Jurkat, Clone E6-1 (cell line): ENCODE results near the gene MCRS1.
A peak's percentile ranks its signal among the peaks of the same experiment; 100 is the strongest.
"Not testable (repeated sequence)": the region's sequence is repeated elsewhere in the genome, so short reads cannot be mapped to it uniquely, and the experiment has no call there.

ENCODE experiments used
- DNase-seq: peaks from one replicate; pipeline ENCODE4 v3.0.0-alpha.2; 2011; ENCODE audit warnings: low read depth, low spot score
- H3K4me3 ChIP-seq: 2 replicates; pipeline ENCODE4 v1.5.1; 2011; ENCODE audit warnings: mild to moderate bottlenecking, low read length, control low read depth, moderate library complexity

Gene MCRS1

GRCh38 chr12:49543914-49544815, 23.8 kb downstream of the MCRS1 start:
- no peak overlapping the region for H3K4me3 ChIP-seq
- no peak for DNase-seq

DNA sequence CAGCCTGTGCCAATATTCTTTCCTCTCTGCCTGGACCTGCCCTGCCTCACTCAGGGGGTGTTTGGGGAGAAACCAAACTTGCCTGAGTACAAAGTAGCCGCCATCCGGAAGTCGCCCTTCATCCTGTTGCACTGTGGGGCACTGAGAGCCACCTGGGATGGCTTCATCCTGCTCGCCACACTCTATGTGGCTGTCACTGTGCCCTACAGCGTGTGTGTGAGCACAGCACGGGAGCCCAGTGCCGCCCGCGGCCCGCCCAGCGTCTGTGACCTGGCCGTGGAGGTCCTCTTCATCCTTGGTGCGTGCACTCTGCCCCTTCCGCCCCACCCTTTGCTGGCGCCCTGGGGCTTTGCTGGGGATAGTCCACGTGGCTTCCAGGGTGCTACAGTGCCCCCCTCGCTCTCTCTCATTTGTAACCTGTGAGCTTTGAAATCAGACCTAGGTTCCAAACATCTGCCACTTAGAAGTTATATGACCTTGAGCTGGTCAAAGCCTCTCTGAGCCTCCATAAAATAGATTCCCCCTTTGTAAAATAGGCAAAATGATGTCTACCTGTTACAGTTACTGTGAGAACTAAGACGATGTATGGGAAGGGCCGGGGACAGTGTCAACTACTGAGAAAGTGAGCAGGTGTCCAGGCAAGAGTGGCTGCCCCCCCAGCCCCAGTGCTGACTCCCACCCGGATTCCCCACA, 24.6 kb downstream of the MCRS1 start:
- H3K4me3 ChIP-seq = no peak overlapping the region
- DNase-seq = no peak

DNA sequence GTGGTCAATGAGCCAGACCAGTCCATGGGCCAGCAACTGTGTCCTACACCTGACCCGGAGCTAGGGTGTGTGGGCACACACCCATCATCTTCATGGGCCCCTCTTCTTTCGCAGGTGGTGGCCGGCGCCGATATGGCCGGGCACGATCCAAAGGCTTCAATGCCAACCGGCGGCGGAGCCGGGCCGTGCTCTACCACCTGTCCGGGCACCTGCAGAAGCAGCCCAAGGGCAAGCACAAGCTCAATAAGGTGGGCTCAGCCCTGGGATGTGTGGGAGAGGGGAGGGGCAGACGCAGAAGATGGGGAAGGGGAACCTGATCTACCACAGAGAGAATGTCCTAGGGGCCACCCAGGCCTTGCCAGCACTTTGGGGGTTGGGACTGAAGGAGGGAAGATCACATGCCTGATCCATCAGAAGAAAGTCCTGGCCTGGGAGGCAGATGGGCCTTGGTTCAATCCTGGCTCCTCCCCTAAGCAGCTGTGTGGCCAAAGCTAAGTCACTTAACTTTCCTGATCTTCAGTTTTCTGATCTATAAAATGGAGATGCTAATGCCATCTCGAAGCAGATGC, 25.3 kb downstream of the MCRS1 start:
- H3K4me3 ChIP-seq = no peak overlapping the region
- DNase-seq = no peak

- no peak overlapping the region for H3K4me3 ChIP-seq
- DNase-seq = no peak
Observed at GRCh38 chr12:49541911-49542505, 25.9 kb downstream of the MCRS1 start.

DNA sequence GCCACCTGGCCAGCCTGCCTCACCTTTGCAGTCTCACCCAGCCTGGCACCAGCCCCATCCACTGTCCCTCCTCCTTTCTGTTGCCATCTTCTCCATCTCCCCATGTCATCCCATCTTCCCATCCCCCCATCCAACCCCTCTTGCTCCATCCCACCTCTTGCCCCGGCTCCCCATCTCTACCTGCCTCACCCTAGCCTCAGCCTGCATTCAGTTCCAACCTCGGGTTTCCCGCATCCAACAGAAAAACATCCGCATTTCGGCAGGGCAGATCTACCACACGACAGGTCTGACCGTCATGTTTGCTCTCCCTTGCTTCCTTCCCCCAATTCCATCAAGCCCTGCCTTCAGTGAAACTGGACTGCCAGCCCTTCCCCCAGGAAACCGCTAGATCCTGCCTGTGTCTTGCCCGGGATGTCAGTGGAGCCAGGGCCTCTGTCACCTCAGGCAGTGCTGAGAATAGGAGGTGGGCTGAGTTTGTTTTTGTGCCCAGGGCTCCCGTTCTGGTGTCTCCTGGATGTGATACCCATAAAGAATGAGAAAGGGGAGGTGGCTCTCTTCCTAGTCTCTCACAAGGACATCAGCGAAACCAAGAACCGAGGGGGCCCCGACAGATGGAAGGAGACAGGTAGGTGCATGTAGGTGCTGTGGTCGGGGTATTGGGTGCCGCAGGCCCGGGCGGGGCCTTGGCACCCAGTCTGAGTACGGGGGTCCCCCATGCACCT, 26.6 kb downstream of the MCRS1 start:
- H3K4me3 ChIP-seq = no peak overlapping the region
- no peak for DNase-seq

DNA sequence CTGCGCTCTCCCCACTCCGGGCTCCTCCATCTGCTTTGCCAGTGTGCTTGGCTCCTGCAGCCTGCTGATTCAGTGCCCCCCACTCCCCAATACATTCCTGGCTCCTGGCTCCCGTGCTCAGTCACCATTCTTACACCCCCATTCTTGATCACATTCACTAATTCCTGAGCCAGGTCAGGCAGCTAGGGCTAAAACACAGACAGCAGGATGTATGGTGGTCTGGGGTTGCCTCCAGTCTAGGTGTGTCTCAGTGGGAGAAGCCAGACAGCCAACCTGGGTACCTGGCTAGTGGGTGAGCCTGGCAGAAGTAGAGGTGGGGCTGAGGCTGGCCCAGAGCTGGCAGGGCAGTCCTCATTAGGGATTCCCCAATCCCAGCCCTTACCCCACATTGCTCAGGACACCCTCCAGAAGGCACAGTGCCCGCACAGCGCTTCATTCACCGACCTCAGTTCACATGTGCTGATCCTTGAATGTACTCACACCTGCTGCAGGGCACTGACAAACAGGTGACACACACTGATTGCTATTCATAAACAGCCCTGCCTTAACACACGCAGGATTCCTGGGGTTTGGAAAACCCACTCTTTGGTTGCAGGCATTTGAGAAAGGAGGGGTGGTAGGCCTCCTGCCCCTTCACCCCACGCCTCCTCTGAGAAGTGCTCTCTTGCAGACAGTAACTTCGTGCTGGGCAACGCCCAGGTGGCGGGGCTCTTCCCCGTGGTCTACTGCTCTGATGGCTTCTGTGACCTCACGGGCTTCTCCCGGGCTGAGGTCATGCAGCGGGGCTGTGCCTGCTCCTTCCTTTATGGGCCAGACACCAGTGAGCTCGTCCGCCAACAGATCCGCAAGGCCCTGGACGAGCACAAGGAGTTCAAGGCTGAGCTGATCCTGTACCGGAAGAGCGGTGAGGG, 27.5 kb downstream of the MCRS1 start:
- no peak for DNase-seq
- no peak overlapping the region for H3K4me3 ChIP-seq

- H3K4me3 ChIP-seq = no peak overlapping the region
- no peak for DNase-seq
Observed at GRCh38 chr12:49539406-49540228, 28.3 kb downstream of the MCRS1 start.

DNA sequence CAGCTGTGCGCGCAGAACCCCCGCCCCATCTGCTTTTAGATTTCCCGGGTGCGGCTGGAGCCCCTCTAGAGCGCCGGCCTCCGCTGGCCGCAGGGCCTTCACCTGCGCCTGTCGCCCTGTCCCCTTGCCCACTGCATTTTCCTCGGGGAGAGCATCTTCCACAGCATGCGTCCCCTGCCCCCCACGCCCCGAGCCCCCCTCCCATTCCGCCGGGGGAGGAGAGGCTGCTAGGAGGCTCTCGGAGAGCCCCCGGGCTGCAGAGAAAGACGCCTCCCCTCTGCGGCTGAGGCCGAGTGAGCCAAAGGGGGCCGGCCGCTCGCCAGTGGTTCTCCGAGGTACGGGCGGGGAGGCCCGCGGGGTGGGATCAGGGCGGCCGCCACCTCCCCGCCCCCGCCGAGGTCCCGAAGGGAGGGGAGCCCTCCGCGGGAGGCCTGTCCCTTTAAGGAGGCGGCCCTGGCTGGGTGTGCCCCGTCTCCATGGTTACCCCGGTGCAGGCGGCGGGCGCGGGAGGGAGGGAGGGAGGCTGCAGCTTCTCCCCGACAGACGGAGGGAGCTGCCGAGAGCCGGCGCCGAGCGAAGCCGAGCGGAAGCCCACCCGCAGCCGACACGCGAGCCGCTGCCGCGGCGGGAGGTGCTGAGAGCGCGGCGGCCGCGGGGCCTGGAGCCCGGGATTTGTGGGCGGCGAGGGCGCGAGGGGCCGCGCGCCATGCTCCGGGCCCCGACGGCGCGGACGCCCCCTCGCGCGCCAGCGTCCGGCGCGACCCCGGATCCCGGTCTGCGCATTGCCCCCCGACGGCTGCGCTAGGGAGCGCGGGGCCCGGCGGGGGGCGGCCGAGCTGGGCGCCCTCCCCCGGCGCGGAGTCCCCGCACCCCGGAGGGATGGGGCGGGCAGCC, 29.2 kb downstream of the MCRS1 start, which contains the start of gene KCNH3:
KCNH3 (plus strand) TSS at position 521 of the 894 bp plus-strand sequence. CDS start 387 bp downstream, outside the sequence.
- peak; percentile 79 for DNase-seq
- peak within 1 kb of the TSS; percentile 46 for H3K4me3 ChIP-seq

DNA sequence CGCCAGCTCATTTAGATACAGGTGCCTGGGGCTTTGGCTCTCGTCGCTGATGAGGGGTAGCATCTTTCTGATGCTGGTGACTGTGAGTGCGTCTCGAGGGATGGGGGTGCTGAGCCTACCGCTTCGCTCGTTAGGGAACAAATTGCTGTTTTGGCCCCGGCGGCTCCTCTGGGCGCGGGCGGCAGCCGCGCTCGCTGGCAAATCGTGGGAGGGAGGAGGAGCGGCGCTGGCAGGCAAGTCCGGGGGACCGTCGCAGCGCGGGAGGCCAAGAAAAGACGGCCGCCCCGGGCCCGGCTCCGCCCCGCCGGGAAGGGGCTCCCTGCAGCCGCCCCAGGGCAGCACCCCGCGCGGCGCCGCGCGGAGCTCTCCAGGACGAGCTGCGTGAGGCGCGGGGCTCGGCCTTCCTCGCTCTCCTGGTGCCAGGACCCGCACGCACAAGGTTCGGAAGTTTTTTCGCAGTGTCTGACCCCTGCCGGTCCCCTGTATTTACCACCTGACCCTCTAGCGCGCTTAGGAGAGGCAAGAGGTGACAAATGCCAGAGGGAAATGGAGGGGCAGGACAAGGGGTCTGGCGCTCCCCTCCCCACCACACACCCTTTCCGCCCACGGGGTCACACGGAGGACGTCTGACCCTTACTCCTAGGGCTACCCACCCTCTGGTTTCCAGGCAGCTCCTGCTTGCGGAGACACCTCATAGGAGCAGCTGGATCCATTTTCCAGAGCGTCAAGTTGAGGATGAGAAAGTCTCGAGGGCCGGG, 30.0 kb downstream of the MCRS1 start:
- DNase-seq = no peak
- peak overlapping the region; percentile 46 for H3K4me3 ChIP-seq

DNA sequence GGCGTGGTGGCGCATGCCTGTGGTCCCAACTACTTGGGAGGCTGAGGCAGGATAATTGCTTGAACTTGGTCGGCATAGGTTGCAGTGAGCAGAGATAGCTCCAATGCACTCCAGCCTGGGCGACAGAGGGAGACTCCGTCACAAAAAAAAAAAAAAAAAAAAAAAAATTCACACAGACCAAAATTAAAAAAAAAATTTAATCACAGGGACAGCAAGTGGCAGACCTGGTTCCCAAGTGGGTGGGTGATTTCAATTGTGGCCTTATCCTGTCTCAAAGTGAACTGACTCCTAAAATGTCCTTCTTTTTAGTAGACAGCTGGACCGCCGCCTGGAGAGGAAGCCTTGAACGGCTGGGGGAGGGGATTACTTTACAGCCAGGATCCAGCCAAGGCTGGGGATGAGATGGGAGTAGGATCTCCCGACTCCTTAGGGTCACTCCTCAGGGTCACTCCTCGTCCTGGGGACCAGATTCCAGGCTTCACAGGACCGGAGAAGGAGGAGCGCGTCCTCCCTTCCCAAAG, 30.7 kb downstream of the MCRS1 start:
- H3K4me3 ChIP-seq = no peak overlapping the region
- no peak for DNase-seq

GRCh38 chr12:49536526-49537071, 31.3 kb downstream of the MCRS1 start:
- H3K4me3 ChIP-seq = no peak overlapping the region
- DNase-seq = no peak

DNA sequence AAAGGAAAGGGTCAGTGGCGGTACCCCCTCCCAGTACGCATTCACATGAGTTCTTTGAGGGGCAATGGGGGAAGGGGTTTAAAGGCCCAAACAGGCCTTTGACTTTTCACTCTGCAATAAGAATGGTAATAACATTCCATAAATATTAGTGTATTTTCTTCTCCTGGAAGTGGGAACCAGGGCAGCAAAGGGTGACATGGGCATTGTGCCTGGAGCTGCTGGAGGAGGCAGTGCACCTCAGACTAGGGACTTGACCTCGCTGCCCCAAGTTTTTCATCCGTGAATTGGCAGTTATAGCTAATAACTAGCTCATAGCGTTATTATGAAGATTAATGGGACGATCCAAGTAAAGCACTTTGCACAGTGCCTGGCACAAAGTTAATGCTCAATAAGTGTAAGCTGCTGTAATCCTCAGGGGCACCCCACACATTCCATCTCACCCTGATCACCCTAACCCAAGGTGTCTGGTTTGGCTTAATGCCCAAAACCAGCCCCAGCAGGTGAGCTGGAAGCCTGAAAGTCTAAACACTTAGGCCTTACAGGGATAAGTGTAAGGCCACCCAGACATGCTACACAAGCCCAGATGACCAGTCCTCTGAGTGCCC, 31.9 kb downstream of the MCRS1 start:
- DNase-seq = no peak
- no peak overlapping the region for H3K4me3 ChIP-seq

DNA sequence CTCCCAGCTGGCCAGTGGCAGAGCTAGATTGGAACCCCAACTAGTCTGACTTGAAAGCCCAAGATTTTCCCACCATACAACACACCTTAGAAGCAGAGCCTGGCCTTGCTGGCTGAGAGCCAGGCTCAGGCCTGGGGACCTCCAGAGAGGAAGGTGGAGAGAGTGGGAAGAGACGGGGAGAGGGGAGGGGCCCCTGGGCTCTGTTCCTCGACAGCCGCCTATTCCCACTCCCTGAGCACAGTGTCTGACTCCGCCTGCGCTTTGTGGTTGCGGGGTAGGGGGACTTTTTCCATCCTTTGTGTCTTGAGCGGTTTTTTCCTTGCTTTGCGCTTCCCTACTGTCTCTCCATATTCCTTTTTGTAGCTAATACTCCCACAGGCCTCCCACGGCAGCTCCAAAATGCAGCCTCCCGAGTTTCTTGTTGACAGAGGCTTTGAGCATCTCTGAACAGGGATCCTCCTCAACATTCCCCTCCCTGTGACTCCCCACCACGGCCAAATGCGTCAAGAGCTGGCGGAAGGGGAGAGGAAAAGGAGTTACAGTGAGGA, 33.1 kb downstream of the MCRS1 start:
- no peak for DNase-seq

GRCh38 chr12:49534122-49534521, 33.8 kb downstream of the MCRS1 start:
- not testable (repeated sequence) for H3K4me3 ChIP-seq, DNase-seq

More for the DNA sequence above, 33.1 kb downstream of the MCRS1 start:
- no peak overlapping the region for H3K4me3 ChIP-seq
